WI38 (cell line): ENCODE measurements around the gene DNAJC30.

ENCODE experiments used
- H3K4me3 ChIP-seq: 2 replicates; pipeline ENCODE4 v1.5.1; 2011; ENCODE audit warnings: low read depth, mild to moderate bottlenecking, control low read depth, low read length
- TF ChIP-seq, protein P1 (sequence below): IDR thresholded peaks from 2 replicates; pipeline ENCODE4 v1.5.1; 2012; ENCODE audit warnings: low read depth, mild to moderate bottlenecking, control low read depth, low read length

Gene DNAJC30

DNA sequence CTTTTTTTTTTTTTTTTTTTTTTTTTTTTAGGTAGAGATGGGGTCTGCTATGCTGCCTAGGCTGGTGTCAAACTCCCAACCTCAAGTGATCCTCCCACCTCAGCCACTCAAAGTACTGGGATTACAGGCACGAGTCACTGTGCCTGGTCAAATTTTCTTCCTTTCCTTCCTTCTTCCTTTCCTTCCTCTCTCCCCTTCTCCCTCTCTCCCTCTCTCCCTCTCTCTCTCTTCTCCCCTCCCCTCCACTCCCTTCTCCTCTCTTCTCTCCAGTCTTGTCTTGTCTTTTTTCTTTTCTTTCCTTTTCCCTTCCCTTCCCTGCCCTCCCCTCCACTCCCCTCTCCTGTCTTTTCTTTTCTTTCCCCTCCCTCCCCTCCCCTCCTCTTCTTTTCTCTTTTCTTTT is 51.7 kb downstream of the DNAJC30 start:
- TF ChIP-seq, protein P1, sequence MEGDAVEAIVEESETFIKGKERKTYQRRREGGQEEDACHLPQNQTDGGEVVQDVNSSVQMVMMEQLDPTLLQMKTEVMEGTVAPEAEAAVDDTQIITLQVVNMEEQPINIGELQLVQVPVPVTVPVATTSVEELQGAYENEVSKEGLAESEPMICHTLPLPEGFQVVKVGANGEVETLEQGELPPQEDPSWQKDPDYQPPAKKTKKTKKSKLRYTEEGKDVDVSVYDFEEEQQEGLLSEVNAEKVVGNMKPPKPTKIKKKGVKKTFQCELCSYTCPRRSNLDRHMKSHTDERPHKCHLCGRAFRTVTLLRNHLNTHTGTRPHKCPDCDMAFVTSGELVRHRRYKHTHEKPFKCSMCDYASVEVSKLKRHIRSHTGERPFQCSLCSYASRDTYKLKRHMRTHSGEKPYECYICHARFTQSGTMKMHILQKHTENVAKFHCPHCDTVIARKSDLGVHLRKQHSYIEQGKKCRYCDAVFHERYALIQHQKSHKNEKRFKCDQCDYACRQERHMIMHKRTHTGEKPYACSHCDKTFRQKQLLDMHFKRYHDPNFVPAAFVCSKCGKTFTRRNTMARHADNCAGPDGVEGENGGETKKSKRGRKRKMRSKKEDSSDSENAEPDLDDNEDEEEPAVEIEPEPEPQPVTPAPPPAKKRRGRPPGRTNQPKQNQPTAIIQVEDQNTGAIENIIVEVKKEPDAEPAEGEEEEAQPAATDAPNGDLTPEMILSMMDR: no peak
- H3K4me3 ChIP-seq: no peak overlapping the region
